Peyer's patch (tissue), 4 donors: ENCODE results near the gene ASPM. TPM values are rescaled to one million over a fixed set of nuclear protein-coding genes. Genes with fewer than 3 reads are reported as not detected.

Experiments
- DNase-seq, 3 donors: peaks; one replicate each; pipeline ENCODE4 v3.0.0-alpha.2; 2017 to 2019
- H3K27ac ChIP-seq, 4 donors: fragments of 200-600 bp; sonication (generic); one replicate each; pipeline ENCODE4 v1.5.1; 2016 to 2019
- H3K27me3 ChIP-seq, 2 donors: fragments of 200-600 bp; sonication (generic); one replicate each; pipeline ENCODE4 v1.5.1; 2019
- H3K36me3 ChIP-seq, 3 donors: fragments of 200-600 bp; sonication (generic); one replicate each; pipeline ENCODE4 v1.5.1; 2016 to 2019
- H3K4me1 ChIP-seq, 4 donors: fragments of 200-600 bp; sonication (generic); one replicate each; pipeline ENCODE4 v1.5.1; 2016 to 2019
- H3K4me3 ChIP-seq, 4 donors: fragments of 200-600 bp; sonication (generic); 1 replicate in 3 of 4; 2 replicates in 1 of 4; pipeline ENCODE4 v1.5.1; 2016 to 2019; ENCODE audit warnings: mild to moderate bottlenecking in 1 of 4
- H3K9me3 ChIP-seq, 4 donors: fragments of 200-600 bp; sonication (generic); one replicate each; pipeline ENCODE4 v1.5.1; 2016 to 2019; ENCODE audit warnings: mild to moderate bottlenecking in 1 of 4
- CTCF ChIP-seq, 6 experiments: fragments of 450-650 bp in 4 of 6; fragments of 200-600 bp in 2 of 6; sonication (generic) in 1 of 6; IDR thresholded peaks; one replicate each; pipeline ENCODE4 v1.5.1; 2017 to 2019; ENCODE audit warnings: antibody characterized with exemption in 6 of 6, mild to moderate bottlenecking in 3 of 6, moderate library complexity in 1 of 6
- POLR2A ChIP-seq, 2 donors: fragments of 450-650 bp; IDR thresholded peaks; one replicate each; pipeline ENCODE4 v1.5.1; 2017; ENCODE audit warnings: antibody characterized with exemption in 2 of 2, mild to moderate bottlenecking in 2 of 2, moderate library complexity in 2 of 2
- total RNA-seq, 4 donors: library from RNA; depleted of rRNA; stranded (reverse); fragments of >200 nt; gene quantifications; one replicate each; pipeline ENCODE4 v1.1.0, GENCODE V29; 2016

Gene ASPM
- total RNA-seq, 4 donors from 2014 or later = 3.2 to 10.7 (median 4.3) TPM

- H3K27ac ChIP-seq = no peak overlapping the region
- H3K4me3 ChIP-seq = no peak overlapping the region
- no peak for DNase-seq
- H3K9me3 ChIP-seq = no peaks in the 10 kb centered on the region
- H3K4me1 ChIP-seq = peaks cover 0 to 7% (median 0%) of the 10 kb centered on the region in 4 donors
- no peaks in the 10 kb centered on the region for H3K27me3 ChIP-seq
- TF ChIP-seq POLR2A (IDR thresholded peaks at IDR 0.05) = no peak
- no peak for TF ChIP-seq CTCF (IDR thresholded peaks at IDR 0.05)
- H3K36me3 ChIP-seq = no peaks in the 10 kb centered on the region
Observed at GRCh38 chr1:197150336-197151005, 4.0 kb upstream of the ASPM start.

GRCh38 chr1:197149340-197149739 lies 2.9 kb upstream of the ASPM start:
- Histone ChIP-seq H3K36me3 (no peaks in the 10 kb centered on the region), H3K27me3 (no peaks in the 10 kb centered on the region), H3K9me3 (no peaks in the 10 kb centered on the region), H3K4me3 (no peak overlapping the region), H3K27ac (no peak overlapping the region), H3K4me1 (peaks cover 0 to 10% (median 0%) of the 10 kb centered on the region in 4 donors)
- DNase-seq = no peak
- TF ChIP-seq POLR2A (IDR thresholded peaks at IDR 0.05) (no peak), CTCF (IDR thresholded peaks at IDR 0.05) (no peak)

GRCh38 chr1:197145446-197146024 lies 934 bp downstream of the ASPM start:
- peak overlapping the region; percentile 62 to 95 (median 70) for H3K4me3 ChIP-seq

GRCh38 chr1:197144570-197145325 lies 1.7 kb downstream of the ASPM start:
- no peak for DNase-seq
- H3K9me3 ChIP-seq = no peaks in the 10 kb centered on the region
- no peaks in the 10 kb centered on the region for H3K27me3 ChIP-seq
- H3K27ac ChIP-seq = no peak overlapping the region
- no peaks in the 10 kb centered on the region for H3K36me3 ChIP-seq
- H3K4me3 ChIP-seq = peak overlapping the region in 1 of 4 donors; percentile 95
- peaks cover 0 to 10% (median 0%) of the 10 kb centered on the region in 4 donors for H3K4me1 ChIP-seq
- no peak for TF ChIP-seq POLR2A (IDR thresholded peaks at IDR 0.05)
- TF ChIP-seq CTCF (IDR thresholded peaks at IDR 0.05) = no peak

More at GRCh38 chr1:197145446-197146024, 934 bp downstream of the ASPM start:
- Histone ChIP-seq H3K27ac (no peak overlapping the region), H3K36me3 (no peaks in the 10 kb centered on the region), H3K4me1 (peaks cover 0 to 10% (median 0%) of the 10 kb centered on the region in 4 donors), H3K9me3 (no peaks in the 10 kb centered on the region), H3K27me3 (no peaks in the 10 kb centered on the region)
- TF ChIP-seq POLR2A (IDR thresholded peaks at IDR 0.05) (no peak), CTCF (IDR thresholded peaks at IDR 0.05) (no peak)
- no peak for DNase-seq

GRCh38 chr1:197143276-197143675 lies 3.2 kb downstream of the ASPM start:
- no peak for TF ChIP-seq CTCF (IDR thresholded peaks at IDR 0.05)
- TF ChIP-seq POLR2A (IDR thresholded peaks at IDR 0.05) = no peak
- Histone ChIP-seq H3K4me1 (peaks cover 0 to 10% (median 0%) of the 10 kb centered on the region in 4 donors), H3K9me3 (no peaks in the 10 kb centered on the region), H3K4me3 (no peak overlapping the region), H3K36me3 (no peaks in the 10 kb centered on the region), H3K27me3 (no peaks in the 10 kb centered on the region), H3K27ac (no peak overlapping the region)
- DNase-seq = no peak
